Pons (tissue), 1 donor: ENCODE measurements around the gene ZNF239.
"Not testable (repeated sequence)": the region's sequence is repeated elsewhere in the genome, so short reads cannot be mapped to it uniquely, and the experiment has no call there.

Experiments
- DNase-seq: peaks from one replicate; pipeline ENCODE4 v3.0.0-alpha.2; 2016; ENCODE audit warnings: low spot score

Gene ZNF239

DNA sequence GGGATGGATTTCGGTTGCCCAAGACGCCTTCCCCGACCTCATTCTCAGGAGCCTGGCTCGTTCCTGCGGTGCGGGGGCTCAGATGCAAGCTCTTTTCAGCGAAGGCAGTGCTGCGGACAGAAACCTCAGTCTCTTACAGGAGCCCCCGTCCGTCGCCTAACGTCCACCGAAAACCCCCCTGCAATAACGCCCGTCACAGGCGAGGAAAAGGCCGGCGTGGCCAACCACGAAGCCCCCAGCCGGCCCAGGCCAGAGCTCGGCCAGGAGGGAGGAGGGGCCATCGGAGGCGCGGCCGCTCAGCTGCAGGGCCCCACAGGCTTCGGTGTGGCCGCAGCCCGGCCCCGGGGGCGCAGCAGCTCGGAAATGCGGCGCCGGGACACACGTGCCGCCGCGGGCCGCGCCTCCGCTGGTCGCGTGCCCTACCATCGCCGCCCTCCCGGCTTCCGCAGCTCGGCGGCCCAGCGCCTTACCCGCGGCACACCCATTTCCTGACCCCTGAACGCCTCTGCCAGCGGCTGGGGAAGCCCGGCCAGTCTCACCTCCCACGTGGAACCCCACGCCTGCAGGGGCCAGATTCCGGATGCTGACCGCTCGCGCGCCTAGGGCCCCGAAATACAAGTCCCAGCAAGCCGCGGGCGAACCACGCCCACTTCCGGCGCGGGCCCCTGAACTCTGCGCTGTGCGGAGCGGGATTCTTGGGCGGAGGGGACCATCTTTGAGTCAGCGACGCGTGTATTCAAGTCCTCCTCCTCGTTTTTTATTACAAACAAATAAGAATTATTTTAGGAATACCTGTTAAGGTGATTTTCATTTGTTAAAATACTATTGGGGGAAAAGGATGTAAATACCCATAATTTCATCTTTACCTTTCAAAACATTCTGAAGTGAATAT lies at the start of gene ZNF239:
Gene ZNF239, minus strand, starts transcription at position 616 of the 892 bp plus-strand sequence. CDS start 16,537 bp downstream, outside the sequence.
- DNase-seq: peak; percentile 75

DNA sequence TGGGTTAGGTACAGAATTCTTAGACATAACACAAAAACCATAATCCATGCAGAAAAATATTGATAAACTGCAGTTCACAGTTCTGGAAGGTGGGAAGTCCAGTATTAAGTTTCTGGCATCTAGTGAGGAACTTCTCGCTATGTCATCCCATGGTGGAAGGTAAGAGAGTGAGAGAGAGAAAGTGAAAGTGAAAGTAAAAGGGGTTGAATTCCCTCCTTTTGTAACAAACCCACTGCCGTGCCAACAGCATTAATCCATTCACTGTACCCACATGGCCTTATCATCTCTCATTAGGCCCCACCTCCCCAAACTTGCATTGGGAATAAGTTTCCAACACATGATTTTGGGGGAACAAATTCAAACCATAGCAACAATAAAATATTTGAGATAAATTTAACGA lies 48.9 kb upstream of the ZNF239 start:
- peak; percentile 42 for DNase-seq

DNA sequence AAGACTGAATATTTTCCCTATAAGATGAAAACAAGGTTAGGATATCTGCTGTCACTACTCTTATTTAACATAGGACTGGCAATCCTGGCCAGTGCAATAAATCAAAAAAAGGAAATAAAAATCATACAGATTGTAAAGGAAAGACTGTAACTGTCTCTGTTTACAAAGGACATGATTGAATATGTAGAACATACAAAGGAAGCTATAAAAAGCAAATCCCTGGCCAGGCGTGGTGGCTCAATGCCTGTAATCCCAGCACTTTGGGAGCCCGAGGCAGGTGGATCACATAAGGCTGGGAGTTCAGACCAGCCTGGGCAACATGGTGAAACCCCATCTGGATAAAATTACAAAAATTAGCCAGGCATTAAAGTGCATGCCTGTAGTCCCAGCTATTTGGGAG lies 47.6 kb upstream of the ZNF239 start:
- no peak for DNase-seq

DNA sequence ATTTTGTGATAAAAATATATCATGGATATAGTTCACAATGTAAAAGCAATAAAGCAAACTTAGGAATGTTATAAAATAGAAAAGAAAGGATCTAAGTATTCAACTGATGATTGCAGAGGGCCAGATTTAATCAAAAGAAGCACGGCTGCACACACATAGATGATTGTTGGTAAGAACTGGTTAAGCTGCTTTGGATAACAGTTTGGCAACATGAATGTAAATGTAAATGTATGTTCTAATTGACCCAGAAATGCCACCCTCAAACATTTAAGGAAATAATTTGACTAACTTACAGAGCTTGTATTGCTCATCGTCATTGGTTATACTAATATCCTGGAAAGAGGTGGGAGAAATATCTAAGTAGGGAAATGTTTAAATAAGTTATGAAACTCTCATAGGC lies 45.0 kb upstream of the ZNF239 start:
- DNase-seq: no peak

DNA sequence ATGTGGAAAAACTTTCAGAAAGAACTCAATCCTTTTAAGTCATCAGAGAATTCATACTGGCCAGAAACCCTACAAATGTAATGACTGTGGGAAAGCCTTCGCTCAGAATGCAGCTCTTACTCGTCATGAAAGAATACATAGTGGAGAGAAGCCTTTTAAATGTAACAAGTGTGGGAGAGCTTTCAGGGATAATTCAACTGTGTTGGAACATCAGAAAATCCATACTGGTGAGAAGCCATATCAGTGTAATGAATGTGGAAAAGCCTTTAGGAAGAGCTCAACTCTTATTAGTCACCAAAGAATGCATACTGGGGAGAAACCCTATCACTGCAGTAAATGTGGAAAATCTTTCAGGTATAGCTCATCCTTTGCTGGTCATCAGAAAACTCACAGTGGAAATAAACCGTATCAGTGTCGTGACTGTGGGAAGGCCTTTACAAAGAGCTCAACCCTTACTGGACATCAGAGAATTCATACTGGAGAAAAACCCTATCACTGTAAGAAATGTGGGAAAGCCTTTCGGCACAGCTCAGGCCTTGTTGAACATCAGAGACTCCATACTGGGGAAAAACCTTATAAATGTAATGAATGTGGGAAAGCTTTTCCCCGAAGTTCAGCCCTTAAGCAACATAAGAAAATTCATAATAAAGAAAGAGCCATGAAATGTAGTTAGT lies 42.4 kb upstream of the ZNF239 start:
- no peak for DNase-seq

DNA sequence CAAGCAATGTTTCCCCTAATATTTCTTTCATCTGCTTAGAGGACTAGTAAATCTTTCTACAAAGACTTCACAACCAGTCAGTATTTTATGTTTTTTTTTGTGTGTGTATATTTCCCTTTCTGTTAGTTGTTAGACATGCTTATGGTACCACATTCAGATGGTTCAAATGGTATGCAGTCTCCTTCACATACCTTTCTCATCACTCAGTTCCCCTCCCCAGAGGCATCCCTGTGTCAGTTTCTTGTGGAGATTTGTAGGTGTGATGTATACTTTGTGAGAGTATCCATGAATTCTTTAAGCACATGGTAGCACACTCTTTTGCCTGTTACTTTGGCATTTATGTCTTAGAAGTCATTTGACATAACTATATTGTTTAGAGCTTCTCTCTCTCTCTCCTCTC lies 36.2 kb upstream of the ZNF239 start:
- no peak for DNase-seq

DNA sequence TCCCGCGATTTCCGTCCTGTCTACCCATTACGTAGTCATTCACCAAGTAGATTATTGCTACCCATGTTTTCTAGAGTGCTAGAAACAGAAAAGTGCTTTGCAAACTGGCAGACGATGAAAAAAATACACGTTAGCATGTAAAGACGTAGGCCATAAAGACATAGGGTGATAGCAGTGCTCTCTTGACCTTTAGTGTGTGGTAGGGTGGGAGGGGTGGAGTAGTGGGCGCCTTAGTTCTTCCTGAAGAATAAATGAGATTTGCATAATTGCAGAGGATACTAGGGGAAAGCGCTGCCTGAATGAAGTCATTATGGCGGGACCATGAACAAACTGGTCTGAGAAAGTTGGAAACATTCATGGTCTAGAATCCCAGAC lies 32.8 kb upstream of the ZNF239 start:
- no peak for DNase-seq

DNA sequence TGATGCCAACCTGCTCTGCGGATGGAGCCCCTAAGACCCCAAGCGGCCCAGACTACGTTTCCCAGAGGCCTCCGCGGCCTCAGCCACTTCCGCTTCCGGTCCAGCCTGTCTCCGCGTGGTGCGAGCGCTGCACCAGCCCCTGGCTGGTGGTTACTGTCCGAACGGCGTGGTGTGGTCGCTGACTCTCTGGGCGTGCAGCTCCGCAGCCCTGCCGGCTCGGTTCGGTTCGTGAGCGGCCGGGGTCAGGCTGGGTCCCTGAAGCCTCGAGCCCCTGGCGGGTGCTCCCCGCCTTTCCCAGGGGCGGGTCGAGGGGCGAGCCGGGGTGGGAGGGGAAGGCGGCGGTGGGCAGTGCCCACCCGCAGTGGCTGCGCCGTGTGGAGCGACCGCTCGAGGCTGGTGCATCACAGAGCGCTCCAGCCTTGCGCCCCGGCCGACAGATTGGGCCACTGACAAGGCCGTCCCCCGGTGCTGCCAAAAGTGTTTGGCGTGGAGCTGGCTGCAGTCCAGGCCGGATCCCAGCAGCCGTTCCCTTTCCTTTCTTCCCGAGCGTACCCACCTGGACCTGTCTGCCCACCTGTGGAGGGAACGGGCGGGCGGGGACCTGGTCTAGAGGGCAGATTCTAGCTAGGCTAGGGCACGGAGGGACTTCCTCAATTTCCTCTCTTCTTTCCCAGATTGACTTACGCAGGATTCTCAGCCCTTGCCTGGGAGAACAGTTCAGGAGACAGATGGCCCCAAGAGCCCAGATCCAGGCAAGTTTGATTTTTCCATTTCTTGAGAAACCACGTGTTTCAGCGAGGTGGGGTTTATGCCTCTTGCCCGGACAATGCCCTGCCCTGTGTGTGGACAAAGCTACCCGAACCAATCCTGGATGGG lies 32.1 kb upstream of the ZNF239 start, which contains the start of gene ZNF485:
Gene ZNF485, plus strand, starts transcription at position 116 of the 876 bp plus-strand sequence. Its CDS starts 613 bp downstream, at position 729.
- peak; percentile 63 for DNase-seq

DNA sequence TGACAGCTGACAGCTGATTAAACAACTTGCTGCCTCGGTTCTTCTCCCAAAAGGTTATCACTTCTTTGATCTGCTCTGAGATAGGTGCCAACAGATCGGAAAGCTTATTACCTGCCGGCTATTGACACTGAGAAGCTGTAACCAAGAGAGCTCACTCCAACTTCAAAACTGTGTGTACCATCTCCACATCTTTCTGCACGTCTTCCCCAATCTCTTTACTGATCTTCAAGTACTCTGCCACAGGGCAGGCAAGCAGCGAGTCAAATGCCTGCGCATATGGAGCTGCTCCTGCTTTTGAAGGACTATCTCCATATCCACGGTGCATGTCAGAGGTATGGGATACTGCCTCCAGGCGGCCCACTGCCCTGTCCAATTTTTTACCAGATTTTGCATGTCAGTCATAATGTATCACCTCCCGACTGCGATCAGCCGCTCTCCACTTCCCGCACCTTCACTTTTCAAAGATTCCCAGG lies 31.5 kb upstream of the ZNF239 start:
- DNase-seq: no peak

DNA sequence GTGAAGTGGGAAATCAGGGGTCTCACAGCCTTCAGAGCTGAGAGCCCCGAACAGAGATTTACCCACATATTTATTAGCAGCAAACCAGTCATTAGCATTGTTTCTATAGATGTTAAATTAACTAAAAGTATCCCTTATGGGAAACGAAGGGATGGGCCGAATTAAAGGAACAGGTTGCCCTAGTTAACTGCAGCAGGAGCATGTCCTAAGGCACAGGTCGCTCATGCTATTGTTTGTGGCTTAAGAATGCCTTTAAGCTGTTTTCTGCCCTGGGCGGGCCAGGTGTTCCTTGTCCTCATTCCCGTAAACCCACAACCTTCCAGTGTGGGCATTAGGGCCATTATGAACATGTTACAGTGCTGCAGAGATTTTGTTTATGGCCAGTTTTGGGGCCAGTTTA lies 27.2 kb upstream of the ZNF239 start:
- DNase-seq: not testable (repeated sequence)

DNA sequence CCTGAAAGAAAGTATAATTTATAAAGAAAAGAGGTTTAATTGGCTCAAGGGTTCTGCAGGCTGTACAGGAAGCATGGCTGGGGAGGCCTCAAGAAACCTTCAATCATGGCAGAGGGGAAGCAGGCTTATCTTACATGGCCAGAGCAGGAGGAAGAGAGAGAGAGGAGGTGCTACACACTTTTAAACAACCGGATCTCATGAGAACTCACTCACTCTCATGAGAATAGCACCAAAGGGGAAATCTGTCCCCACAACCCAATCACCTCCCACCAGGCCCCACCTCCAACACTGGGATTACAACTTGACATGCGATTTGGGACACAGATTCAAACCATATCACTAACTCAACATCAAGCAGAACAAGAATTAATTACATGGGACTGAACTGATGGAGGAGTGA lies 24.9 kb upstream of the ZNF239 start:
- DNase-seq: no peak

DNA sequence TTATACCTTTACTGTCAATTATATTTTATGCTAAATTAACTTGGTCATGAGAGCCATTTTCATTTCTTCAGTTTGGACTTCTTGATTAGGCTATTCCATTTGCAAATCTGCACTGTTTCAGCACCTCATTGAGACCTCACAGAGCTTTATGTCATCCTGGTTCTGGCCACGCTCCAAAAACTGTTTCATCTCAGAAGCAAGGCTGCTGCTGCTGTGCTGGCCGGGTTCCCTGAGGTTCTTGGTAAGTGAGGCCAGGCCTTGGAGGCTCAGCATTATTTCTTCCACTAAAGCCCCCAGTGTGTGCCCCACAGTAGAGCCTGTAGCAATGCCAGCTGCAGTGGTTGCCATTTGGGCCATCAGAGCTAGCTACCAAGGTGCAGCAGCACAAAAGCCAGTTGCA lies 24.0 kb upstream of the ZNF239 start:
- no peak for DNase-seq

DNA sequence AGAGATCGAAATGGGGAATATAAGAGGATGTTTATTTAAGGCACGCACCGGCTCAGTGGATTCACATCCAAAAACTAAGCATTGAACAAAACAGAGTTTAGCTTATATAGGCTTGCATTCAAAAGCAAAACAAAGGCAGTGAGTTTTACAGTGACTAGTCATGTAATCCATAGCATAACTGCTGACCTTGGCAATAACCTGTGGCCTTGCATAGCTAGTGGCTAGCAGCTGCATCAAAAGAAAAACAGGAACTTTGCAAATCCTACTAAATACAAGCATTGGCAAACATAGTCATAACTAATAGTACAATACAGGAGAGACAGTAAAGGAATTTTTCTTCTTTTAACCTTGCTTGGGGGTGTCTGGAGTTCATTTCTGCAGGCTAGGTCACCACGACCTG lies 22.1 kb upstream of the ZNF239 start:
- DNase-seq: no peak

DNA sequence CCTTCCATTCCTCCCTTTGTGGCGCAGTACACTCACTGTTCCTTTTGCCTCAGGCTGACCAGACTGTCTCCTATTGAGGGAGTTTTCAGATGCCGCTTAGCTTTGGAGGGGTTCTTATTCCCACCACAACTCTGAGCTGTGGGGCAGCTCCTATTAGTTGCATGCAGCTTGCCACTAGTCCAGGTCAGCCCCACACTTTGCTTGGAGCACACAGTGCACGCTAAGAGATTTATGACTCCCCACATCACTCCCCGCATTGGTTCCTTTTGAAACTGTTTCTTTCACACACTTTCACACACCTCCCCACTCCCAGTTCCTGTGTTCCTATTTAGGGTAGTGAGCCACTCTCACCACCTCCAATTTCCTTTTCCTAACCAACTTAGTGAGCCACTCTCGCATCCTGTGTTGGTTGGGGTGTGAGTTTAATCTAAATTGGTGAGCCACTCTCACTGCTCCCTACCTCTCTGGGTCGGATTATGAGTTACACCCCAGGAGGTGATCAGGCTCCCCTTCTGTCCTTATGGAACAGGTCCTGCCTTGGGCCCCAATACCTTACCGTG lies 21.4 kb upstream of the ZNF239 start:
- no peak for DNase-seq

DNA sequence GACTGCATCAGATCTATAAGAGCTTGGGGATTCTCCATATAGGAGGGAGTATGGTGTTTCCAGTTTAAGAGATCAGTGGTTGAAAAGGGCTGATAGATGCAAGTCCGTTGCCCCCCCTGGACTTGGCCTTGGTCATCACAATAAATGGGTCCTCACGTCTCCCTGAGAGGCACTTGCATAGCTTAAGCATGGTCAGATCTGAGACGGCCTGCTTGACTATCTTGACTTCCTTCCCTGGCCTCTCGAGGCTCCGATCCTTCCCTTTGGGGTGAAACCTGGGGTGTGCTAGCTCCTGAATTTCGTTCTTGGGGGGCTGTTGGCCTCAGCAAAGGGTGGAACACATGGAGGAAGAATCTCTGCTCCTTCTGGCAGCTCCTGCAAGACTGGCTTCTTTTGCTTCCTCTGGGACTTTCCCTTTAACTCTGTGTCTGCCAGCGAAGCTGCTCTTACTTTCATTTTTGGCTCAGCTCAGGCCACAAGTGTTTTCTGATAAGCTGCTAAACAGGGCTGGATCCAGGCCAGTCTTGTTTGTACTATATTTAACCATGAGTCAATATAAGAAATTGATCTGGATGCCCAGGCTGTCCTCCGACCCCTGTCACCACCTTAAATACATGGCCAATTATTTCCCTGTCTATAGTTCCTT lies 20.7 kb upstream of the ZNF239 start:
- no peak for DNase-seq

DNA sequence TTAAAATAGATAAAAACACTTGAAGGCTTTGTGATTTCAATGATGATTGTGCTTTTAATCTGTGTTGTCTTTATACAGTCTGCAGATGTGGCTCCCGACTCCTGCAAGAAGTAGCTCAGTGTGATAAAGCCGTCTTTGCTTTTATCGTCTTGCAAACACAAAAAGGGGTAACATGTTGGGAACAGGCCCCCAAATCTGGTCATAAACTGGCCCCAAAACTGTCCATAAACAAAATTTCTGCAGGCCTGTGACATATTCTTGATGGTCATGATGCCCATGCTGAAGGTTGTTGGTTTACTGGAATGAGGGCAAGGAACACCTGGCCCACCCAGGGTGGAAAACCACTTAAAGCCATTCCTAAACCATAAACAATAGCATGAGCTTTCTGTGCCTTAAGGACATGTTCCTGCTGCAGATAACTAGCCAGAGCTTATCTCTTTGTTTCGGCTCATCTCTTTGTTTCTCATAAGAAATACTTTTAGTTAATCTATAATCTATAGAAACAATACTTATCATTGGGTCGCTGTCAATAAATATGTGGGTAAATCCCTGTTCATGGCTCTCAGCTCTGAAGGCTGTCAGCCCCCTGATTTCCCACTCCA lies 17.0 kb upstream of the ZNF239 start:
- DNase-seq: no peak

DNA sequence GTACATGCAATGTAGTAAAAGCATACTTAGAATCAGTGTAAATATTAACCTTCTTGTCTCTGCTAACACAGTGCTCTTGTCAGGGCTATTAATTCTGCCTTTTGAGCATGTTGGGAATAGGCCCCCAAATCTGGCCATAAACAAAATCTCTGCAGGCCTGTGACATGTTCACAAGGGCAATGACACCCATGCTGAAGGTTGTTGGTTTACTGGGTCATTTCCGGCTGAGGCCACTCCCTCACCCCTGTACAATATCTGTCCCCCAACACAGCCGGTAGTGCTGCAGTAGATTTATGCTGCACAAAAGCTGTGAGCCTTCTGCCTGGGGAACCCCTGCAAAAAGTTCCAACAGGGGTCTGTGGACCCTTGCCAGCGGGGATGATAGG lies 12.3 kb upstream of the ZNF239 start:
- not testable (repeated sequence) for DNase-seq

DNA sequence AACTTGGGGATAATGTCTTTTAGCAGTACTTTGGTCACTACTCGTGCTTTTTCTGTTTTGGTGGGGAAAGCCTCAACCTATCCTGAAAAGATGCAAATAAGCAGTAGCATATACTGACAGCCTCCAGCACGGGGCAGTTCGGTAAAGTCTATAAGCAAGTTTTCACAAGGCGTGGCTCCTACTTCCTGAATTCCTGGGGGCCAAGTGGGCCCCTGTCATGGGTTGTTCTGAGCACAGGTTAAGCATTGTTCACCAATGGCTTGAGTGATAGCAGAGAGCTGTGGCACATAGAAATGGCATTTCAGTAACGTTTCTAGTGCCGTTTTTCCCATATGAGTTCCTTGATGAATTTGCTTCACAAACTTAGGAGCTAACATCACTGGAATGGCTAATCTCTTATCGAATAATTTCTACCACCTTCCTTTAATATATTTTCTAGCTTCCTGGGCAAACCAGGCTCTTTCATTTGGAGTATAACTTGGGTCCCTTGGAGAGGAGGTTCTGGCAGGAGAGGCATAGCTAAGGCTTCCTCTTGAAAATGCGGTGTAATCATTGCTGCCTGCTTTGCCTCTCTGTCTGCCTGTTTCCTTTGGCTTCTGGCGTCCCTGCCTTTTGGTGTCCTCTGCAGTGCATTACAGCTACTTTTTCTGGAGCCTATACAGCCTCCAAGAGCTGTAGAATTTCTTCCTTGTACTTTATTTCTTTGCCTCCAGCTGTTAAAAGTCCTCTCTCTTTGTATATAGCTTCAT lies 11.7 kb upstream of the ZNF239 start:
- DNase-seq: no peak

DNA sequence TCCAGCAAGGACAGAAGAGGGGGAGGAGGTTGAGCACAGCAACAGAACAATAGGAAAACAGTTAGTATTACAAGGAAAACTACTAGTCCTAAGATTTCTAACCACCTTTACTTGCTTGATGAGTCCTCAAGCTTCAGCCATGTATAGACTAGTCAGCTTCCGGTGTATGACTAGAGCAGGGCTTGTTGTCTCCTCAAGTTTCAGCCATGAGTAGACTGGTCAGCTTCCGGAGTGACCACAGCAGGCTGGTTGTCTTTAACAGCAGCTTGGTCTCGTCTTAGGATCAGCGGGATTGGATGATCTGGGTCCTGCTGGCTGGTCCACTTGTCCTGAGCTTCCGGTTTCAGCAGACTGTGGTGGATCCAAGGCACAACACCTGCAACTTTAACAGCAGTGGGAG lies 10.6 kb upstream of the ZNF239 start:
- no peak for DNase-seq

DNA sequence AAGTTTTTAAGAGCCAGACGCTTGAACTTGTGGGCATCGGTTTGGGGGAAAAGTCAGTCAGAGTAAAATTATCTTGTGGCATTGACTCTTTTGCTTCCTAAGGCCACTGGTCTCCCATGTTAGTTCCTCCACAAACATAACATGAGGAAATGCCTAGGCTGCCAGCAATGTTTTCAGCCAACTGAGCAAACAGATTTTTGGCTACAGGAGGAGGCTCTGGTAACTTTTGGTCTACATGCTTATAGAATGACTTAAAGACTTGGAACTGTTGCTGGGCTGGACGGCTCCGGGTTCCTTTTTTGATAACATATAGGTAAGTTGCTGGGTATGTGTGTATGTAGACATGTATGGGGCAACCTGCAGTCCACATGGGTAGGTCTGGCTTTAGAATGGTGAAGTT lies 9.6 kb upstream of the ZNF239 start:
- no peak for DNase-seq
